HG03097 (cell line): ENCODE measurements around the gene RNU6-9.

Experiments used
- ATAC-seq: cut with Tn5 transposase; IDR thresholded peaks from one replicate; pipeline ENCODE4 v1.9.1; 2021; ENCODE audit not compliant: unreplicated experiment, low FRiP score

Gene RNU6-9

GRCh38 chr19:861141-861755 is 32.0 kb upstream of the RNU6-9 start:
- no peak for ATAC-seq

- ATAC-seq: no peak
These were observed 31.3 kb upstream of the RNU6-9 start for GRCh38 chr19:861756-862580.

- no peak for ATAC-seq
These were observed 30.5 kb upstream of the RNU6-9 start for GRCh38 chr19:862581-863314.

- no peak for ATAC-seq
These were observed 30.0 kb upstream of the RNU6-9 start for GRCh38 chr19:863315-863620.

GRCh38 chr19:866769-867300 is 26.4 kb upstream of the RNU6-9 start:
- ATAC-seq: no peak

- no peak for ATAC-seq
These were observed 25.9 kb upstream of the RNU6-9 start for GRCh38 chr19:867301-867793.

GRCh38 chr19:867855-868457 is 25.3 kb upstream of the RNU6-9 start:
- no peak for ATAC-seq

GRCh38 chr19:868458-869244 is 24.6 kb upstream of the RNU6-9 start:
- ATAC-seq: no peak

GRCh38 chr19:869245-870177 is 23.8 kb upstream of the RNU6-9 start:
- ATAC-seq: no peak

GRCh38 chr19:870314-870713 is 23.0 kb upstream of the RNU6-9 start:
- no peak for ATAC-seq

GRCh38 chr19:870963-871401 is 22.3 kb upstream of the RNU6-9 start:
- ATAC-seq: no peak

- no peak for ATAC-seq
These were observed 21.6 kb upstream of the RNU6-9 start for GRCh38 chr19:871446-872265.

GRCh38 chr19:872266-872951 is 20.9 kb upstream of the RNU6-9 start:
- no peak for ATAC-seq

GRCh38 chr19:873084-873483 is 20.2 kb upstream of the RNU6-9 start:
- ATAC-seq: no peak

GRCh38 chr19:873561-874041 is 19.7 kb upstream of the RNU6-9 start:
- no peak for ATAC-seq

GRCh38 chr19:875265-875879 is 17.9 kb upstream of the RNU6-9 start:
- ATAC-seq: no peak

GRCh38 chr19:876089-876488 is 17.2 kb upstream of the RNU6-9 start:
- no peak for ATAC-seq
